Effector memory CD4-positive, alpha-beta T cell (primary cell): ENCODE measurements around the gene PCDHGA1.

Experiments
- DNase-seq, 3 donors: peaks; one replicate each; pipeline ENCODE4 v3.0.0-alpha.2; 2020
- H3K27ac ChIP-seq: 2 replicates; pipeline ENCODE4 v1.7.0; 2013; ENCODE audit warnings: mild to moderate bottlenecking, low read length, moderate library complexity; ENCODE audit not compliant: insufficient read depth, poor library complexity, severe bottlenecking
- H3K27me3 ChIP-seq: replicated peaks from 2 replicates; pipeline ENCODE4 v1.7.0; 2013; ENCODE audit warnings: mild to moderate bottlenecking, low read length; ENCODE audit not compliant: insufficient read depth, control insufficient read depth, poor library complexity, severe bottlenecking
- H3K36me3 ChIP-seq: 2 replicates; pipeline ENCODE4 v1.7.0; 2013; ENCODE audit warnings: mild to moderate bottlenecking, low read length, moderate library complexity; ENCODE audit not compliant: control insufficient read depth, insufficient read depth
- H3K4me1 ChIP-seq: 2 replicates; pipeline ENCODE4 v1.7.0; 2013; ENCODE audit warnings: low read length, mild to moderate bottlenecking; ENCODE audit not compliant: control insufficient read depth, insufficient read depth, poor library complexity, severe bottlenecking
- H3K4me3 ChIP-seq: 2 replicates; pipeline ENCODE4 v1.7.0; 2013; ENCODE audit warnings: low read length, low read depth, mild to moderate bottlenecking; ENCODE audit not compliant: insufficient read depth, poor library complexity, severe bottlenecking
- H3K9me3 ChIP-seq: 2 replicates; pipeline ENCODE4 v1.7.0; 2013; ENCODE audit warnings: mild to moderate bottlenecking, low read length, moderate library complexity; ENCODE audit not compliant: control insufficient read depth

The PCDHGA1 gene

DNA sequence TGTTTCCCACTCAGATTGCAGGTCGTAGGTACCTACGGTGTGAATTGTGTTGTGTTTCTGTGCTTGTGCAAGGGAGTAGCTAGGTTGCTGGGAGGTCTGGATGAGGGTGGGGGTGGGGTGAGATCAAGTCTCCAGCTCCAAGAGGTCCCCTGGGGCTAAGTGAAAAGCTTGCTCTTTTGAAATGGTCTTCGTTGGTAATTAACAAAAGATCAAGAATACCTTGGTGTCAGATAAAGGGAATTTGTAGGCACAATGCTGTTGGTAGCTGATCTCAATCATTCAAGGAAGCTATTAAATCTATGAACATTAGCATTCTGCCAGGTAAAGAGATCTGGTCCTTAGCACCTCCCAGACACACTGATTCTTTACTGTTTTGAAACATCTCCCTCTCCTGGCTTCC is 153.6 kb downstream of the PCDHGA1 start:
- Histone ChIP-seq H3K36me3 (no peaks in the 10 kb centered on the region), H3K9me3 (no peaks in the 10 kb centered on the region), H3K27me3 (peaks cover 30% of the 10 kb centered on the region), H3K27ac (no peak overlapping the region), H3K4me1 (peaks cover 9% of the 10 kb centered on the region), H3K4me3 (no peak overlapping the region)
- no peak for DNase-seq

DNA sequence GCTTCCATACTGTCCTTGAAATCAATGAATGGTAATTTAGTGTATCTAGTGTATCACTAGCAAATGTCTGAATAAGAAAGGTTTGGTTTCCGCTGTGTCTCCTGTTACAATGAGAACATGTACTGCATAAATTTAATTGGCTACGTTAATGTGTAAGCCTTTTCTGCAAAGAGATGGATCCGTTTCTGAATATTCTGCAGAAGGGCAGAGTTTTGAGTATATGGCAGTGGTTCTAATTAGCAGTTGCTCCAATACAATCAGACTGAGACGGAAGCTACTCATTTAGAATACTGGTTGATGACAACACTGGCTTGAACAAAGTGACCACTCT is 154.0 kb downstream of the PCDHGA1 start:
- no peak for DNase-seq
- Histone ChIP-seq H3K4me3 (no peak overlapping the region), H3K36me3 (no peaks in the 10 kb centered on the region), H3K9me3 (no peaks in the 10 kb centered on the region), H3K27me3 (peaks cover 30% of the 10 kb centered on the region), H3K27ac (no peak overlapping the region), H3K4me1 (peaks cover 9% of the 10 kb centered on the region)

DNA sequence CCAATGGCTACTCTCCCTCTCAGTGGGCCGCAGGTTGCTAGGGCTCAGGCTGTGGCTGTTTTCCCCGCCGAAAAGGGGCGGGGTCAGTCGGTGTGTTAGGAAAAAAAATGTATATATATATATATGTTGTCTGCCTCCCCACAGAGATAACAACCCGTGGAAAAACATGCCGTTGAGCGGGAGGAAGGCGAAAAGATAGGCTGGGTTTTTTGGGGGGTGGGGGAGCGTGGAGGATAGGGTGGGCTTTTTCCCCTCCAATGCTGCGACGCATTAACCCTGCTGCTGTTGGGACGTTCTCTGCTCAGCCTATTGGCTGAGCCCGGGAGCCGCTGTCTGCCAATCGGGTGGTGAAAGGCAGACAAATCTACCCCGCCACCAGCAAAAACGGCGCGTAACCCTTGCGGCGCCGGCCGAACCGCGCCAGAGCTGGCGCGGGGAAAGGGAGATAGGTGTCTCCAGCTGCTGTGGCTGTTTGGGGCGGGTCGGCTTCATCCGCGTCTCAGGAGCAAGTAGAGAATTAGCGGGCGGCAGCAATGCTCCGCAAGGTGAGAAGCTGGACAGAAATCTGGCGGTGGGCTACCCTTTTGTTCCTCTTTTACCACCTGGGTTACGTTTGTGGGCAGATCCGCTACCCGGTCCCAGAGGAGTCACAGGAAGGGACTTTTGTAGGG is 154.5 kb downstream of the PCDHGA1 start, which contains the start of gene PCDHGC4:
Gene PCDHGC4 (plus strand): TSS at position 390 of the 671 bp plus-strand sequence. CDS start 144 bp downstream, at position 534.
- no peak within 1 kb of the TSS for H3K27ac ChIP-seq
- H3K4me1 ChIP-seq: peaks cover 9% of the 10 kb centered on the region
- H3K36me3 ChIP-seq: no peaks in the 10 kb centered on the region

DNA sequence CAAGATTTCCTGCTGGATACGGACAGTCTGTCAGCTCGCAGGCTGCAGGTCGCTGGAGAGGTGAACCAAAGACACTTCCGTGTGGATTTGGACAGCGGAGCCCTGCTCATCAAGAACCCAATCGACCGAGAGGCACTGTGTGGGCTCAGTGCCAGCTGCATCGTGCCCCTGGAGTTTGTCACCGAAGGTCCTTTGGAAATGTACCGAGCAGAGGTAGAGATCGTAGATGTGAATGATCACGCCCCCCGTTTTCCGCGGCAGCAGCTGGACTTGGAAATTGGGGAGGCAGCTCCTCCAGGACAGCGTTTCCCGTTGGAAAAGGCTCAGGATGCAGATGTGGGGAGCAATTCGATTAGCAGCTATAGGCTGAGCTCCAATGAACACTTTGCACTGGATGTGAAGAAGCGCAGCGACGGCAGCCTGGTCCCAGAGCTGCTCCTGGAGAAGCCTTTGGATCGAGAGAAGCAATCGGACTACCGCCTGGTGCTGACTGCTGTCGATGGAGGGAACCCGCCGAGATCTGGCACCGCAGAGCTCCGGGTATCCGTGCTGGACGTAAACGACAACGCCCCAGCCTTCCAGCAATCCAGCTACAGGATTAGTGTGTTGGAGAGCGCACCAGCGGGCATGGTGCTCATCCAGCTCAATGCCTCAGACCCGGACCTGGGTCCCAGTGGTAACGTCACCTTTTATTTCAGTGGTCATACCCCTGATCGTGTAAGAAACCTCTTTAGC is 155.2 kb downstream of the PCDHGA1 start:
- Histone ChIP-seq H3K27ac (no peak overlapping the region), H3K4me1 (peaks cover 9% of the 10 kb centered on the region), H3K9me3 (no peaks in the 10 kb centered on the region), H3K4me3 (no peak overlapping the region), H3K36me3 (no peaks in the 10 kb centered on the region), H3K27me3 (peaks cover 30% of the 10 kb centered on the region)
- no peak for DNase-seq

More for the DNA sequence above, 154.5 kb downstream of the PCDHGA1 start, which contains the start of gene PCDHGC4:
- Histone ChIP-seq H3K9me3 (no peaks in the 10 kb centered on the region), H3K4me3 (no peak within 1 kb of the TSS), H3K27me3 (peaks cover 26% of the 10 kb centered on the region)
- DNase-seq: no peak

DNA sequence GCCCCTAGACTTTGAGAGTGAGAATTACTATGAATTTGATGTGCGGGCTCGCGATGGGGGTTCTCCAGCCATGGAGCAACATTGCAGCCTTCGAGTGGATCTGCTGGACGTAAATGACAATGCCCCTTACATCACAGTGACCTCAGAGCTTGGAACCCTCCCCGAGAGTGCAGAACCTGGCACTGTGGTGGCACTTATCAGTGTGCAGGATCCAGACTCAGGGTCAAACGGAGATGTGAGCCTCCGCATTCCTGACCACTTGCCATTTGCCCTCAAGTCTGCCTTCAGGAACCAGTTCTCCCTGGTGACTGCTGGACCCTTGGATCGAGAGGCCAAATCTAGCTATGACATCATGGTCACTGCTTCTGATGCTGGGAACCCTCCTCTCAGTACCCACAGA is 155.8 kb downstream of the PCDHGA1 start:
- Histone ChIP-seq H3K36me3 (no peaks in the 10 kb centered on the region), H3K27ac (no peak overlapping the region), H3K27me3 (peaks cover 31% of the 10 kb centered on the region), H3K4me3 (no peak overlapping the region), H3K4me1 (peaks cover 9% of the 10 kb centered on the region), H3K9me3 (no peaks in the 10 kb centered on the region)
- no peak for DNase-seq

DNA sequence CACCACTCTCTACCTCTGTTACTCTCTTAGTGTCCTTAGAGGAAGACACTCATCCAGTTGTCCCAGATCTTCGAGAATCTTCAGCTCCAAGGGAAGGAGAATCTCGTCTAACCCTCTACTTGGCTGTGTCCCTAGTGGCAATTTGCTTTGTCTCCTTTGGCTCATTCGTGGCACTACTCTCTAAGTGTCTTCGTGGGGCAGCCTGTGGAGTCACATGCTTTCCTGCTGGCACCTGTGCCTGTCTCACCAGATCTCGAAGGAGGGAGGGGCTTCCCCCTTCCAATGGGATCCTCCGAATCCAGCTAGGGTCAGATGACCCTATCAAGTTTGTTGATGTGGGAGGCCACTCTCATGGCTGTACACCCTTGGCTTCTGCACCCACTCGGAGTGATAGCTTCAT is 156.8 kb downstream of the PCDHGA1 start:
- Histone ChIP-seq H3K36me3 (no peaks in the 10 kb centered on the region), H3K4me1 (peaks cover 17% of the 10 kb centered on the region), H3K27ac (no peak overlapping the region), H3K27me3 (peaks cover 40% of the 10 kb centered on the region), H3K9me3 (no peaks in the 10 kb centered on the region), H3K4me3 (no peak overlapping the region)
- DNase-seq: no peak

DNA sequence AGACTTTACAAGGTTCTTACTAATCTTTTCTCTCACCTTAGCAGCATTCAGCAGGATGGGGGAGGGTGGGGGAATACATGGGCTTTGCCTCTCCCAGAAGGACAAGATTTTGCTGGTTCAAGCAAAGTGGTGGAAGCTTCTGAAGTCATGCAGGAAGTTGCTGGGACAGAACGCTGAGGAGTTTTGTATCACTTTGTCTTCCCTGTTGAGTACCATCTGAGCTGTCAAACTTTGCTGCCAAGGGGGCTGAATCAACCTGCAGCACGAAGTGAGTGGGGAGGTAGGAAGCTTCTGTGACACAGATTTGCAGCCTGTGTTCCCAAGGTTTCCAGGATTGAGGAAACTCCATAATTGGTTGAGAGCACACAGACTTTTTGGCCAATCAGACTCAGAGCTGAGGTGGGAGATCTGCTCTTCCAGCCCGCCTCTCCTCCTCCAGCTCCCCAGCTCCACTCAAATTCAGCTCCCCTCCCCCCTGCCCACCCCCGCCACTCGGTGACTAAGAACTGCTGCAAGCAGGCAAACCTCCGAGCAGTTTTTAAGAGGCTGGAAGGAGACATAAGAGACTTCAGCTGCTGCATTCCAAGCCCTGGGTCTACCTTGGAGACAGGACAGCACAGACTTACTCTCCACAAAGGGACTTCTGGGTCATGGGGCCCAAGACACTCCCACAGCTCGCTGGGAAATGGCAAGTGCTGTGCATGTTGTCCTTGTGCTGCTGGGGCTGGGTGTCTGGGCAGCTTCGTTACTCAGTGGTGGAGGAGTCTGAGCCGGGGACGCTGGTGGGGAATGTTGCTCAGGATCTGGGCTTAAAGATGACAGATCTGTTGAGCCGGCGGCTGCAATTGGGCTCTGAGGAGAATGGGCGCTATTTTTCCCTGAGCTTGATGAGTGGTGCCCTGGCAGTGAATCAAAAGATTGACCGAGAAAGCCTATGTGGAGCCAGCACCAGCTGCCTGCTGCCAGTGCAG is 158.6 kb downstream of the PCDHGA1 start, which contains the start of gene PCDHGC5:
Gene PCDHGC5 (plus strand): TSS at position 491 of the 971 bp plus-strand sequence. CDS start 160 bp downstream, at position 651.
- Histone ChIP-seq H3K9me3 (no peaks in the 10 kb centered on the region), H3K36me3 (no peaks in the 10 kb centered on the region), H3K27me3 (peaks cover 51% of the 10 kb centered on the region), H3K4me3 (no peak within 1 kb of the TSS), H3K27ac (no peak within 1 kb of the TSS), H3K4me1 (peaks cover 26% of the 10 kb centered on the region)
- DNase-seq: no peak

DNA sequence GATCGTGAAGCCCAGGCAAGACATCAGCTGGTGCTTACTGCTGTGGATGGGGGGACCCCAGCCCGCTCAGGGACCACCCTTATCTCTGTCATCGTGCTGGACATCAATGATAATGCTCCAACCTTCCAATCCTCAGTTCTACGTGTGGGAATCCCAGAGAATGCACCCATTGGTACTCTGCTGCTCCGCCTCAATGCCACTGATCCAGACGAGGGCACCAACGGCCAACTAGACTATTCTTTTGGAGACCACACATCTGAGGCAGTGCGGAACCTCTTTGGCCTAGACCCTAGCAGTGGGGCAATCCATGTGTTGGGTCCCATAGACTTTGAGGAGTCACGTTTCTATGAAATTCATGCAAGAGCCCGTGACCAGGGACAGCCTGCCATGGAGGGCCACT is 159.5 kb downstream of the PCDHGA1 start:
- Histone ChIP-seq H3K27me3 (peaks cover 43% of the 10 kb centered on the region), H3K4me3 (no peak overlapping the region), H3K27ac (no peak overlapping the region), H3K9me3 (no peaks in the 10 kb centered on the region), H3K36me3 (no peaks in the 10 kb centered on the region), H3K4me1 (peaks cover 24% of the 10 kb centered on the region)
- no peak for DNase-seq

DNA sequence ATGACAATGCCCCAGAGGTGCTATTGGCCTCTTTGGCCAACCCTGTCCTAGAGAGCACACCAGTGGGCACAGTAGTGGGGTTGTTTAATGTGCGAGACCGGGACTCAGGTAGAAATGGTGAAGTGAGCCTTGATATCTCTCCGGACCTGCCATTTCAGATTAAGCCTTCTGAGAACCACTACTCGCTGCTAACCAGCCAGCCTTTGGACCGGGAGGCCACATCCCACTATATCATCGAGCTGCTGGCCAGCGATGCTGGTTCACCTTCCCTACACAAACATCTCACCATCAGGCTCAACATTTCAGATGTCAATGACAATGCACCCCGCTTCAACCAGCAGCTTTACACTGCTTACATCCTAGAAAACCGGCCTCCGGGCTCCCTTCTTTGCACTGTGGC is 160.0 kb downstream of the PCDHGA1 start:
- no peak overlapping the region for H3K27ac ChIP-seq
- no peaks in the 10 kb centered on the region for H3K9me3 ChIP-seq
- DNase-seq: no peak
- peaks cover 39% of the 10 kb centered on the region for H3K27me3 ChIP-seq
- no peak overlapping the region for H3K4me3 ChIP-seq
- H3K4me1 ChIP-seq: peaks cover 22% of the 10 kb centered on the region
- H3K36me3 ChIP-seq: no peaks in the 10 kb centered on the region
